Neural cell (in vitro differentiated cells): ENCODE measurements around the gene PROSER2. TPM values are rescaled to one million over a fixed set of nuclear protein-coding genes. Genes with fewer than 3 reads are reported as not detected.

Experiments used
- H2AFZ ChIP-seq: fragments of 200-600, 300-800 bp; sonication (generic), shearing (Covaris generic); 2 replicates; pipeline ENCODE4 v1.6.0; 2014; ENCODE audit warnings: low read depth, mild to moderate bottlenecking, antibody characterized with exemption, low read length, moderate library complexity
- H3F3A ChIP-seq: fragments of 200-600 bp; shearing (Covaris generic); 2 replicates; pipeline ENCODE4 v1.6.1; 2016; ENCODE audit warnings: mild to moderate bottlenecking, moderate library complexity, mixed read lengths, antibody characterized with exemption, low read length; ENCODE audit not compliant: insufficient read depth, poor library complexity, severe bottlenecking
- H3K27ac ChIP-seq: fragments of 200-600, 300-800 bp; sonication (generic), shearing (Covaris generic); 2 replicates; pipeline ENCODE4 v1.5.1; 2014; ENCODE audit warnings: mild to moderate bottlenecking, low read length, moderate library complexity
- H3K27me3 ChIP-seq: fragments of 300-800, 200-600 bp; sonication (generic), shearing (Covaris generic); 2 replicates; pipeline ENCODE4 v1.6.0; 2014; ENCODE audit warnings: mild to moderate bottlenecking, low read depth, low read length, moderate library complexity; ENCODE audit not compliant: insufficient read depth
- H3K36me3 ChIP-seq: fragments of 300-800, 200-600 bp; sonication (generic), shearing (Covaris generic); 2 replicates; pipeline ENCODE4 v1.5.1; 2014; ENCODE audit warnings: mild to moderate bottlenecking, antibody characterized with exemption, low read length, moderate library complexity; ENCODE audit not compliant: insufficient read depth
- H3K4me2 ChIP-seq: fragments of 300-800, 200-600 bp; sonication (generic), shearing (Covaris generic); 2 replicates; pipeline ENCODE4 v1.6.0; 2014; ENCODE audit warnings: mild to moderate bottlenecking, low read length
- H3K4me3 ChIP-seq: fragments of 300-800, 200-600 bp; sonication (generic), shearing (Covaris generic); 2 replicates; pipeline ENCODE4 v1.5.1; 2014; ENCODE audit warnings: mild to moderate bottlenecking, low read length, moderate library complexity
- H3K79me2 ChIP-seq: fragments of 200-600 bp; shearing (Covaris generic); replicated peaks from 2 replicates; pipeline ENCODE4 v1.6.0; 2014; ENCODE audit warnings: mild to moderate bottlenecking, low read length, moderate library complexity; ENCODE audit not compliant: insufficient read depth
- H3K9ac ChIP-seq: fragments of 300-800, 200-600 bp; sonication (generic), shearing (Covaris generic); 2 replicates; pipeline ENCODE4 v1.6.1; 2016; ENCODE audit warnings: mild to moderate bottlenecking, low read length, mixed read lengths
- H3K9me2 ChIP-seq: fragments of 200-600 bp; shearing (Covaris generic); 2 replicates; pipeline ENCODE4 v1.6.1; 2016; ENCODE audit warnings: mild to moderate bottlenecking, low read length, mixed read lengths; ENCODE audit not compliant: insufficient read depth
- H3K9me3 ChIP-seq: fragments of 200-600, 300-800 bp; sonication (generic), shearing (Covaris generic); 2 replicates; pipeline ENCODE4 v1.6.1; 2016; ENCODE audit warnings: mild to moderate bottlenecking, mixed run types, low read length, moderate library complexity, mixed read lengths
- H4K20me1 ChIP-seq: fragments of 200-600 bp; shearing (Covaris generic); 2 replicates; pipeline ENCODE4 v1.6.1; 2016; ENCODE audit warnings: mild to moderate bottlenecking, mixed run types; ENCODE audit not compliant: insufficient read depth
- CTCF ChIP-seq: fragments of 450-650 bp; IDR thresholded peaks from 2 replicates; pipeline ENCODE4 v1.5.1; 2014; ENCODE audit warnings: antibody characterized with exemption, mild to moderate bottlenecking, moderate library complexity; ENCODE audit not compliant: poor library complexity, severe bottlenecking
- EP300 ChIP-seq: fragments of 450-650 bp; conservative IDR thresholded peaks from 2 replicates; pipeline ENCODE4 v1.6.1; 2014; ENCODE audit warnings: antibody characterized with exemption, mild to moderate bottlenecking, moderate library complexity; ENCODE audit not compliant: poor library complexity, severe bottlenecking
- EZH2 ChIP-seq: fragments of 200-600, 300-800 bp; shearing (Covaris generic), sonication (generic); IDR thresholded peaks from 2 replicates; pipeline ENCODE4 v1.6.1; 2014; ENCODE audit warnings: antibody characterized with exemption, low read length, borderline replicate concordance, mild to moderate bottlenecking; ENCODE audit not compliant: insufficient read depth, poor library complexity, severe bottlenecking
- MXI1 ChIP-seq: fragments of 450-650 bp; conservative IDR thresholded peaks from 2 replicates; pipeline ENCODE4 v1.6.1; 2014; ENCODE audit warnings: antibody characterized with exemption, mild to moderate bottlenecking; ENCODE audit not compliant: poor library complexity, severe bottlenecking
- POLR2AphosphoS5 ChIP-seq: IDR thresholded peaks from 2 replicates; pipeline ENCODE4 v1.6.1; 2012
- RAD21 ChIP-seq: fragments of 450-650 bp; conservative IDR thresholded peaks from 2 replicates; pipeline ENCODE4 v1.6.1; 2014; ENCODE audit warnings: antibody characterized with exemption, mild to moderate bottlenecking, moderate library complexity
- REST ChIP-seq: IDR thresholded peaks from 2 replicates; pipeline ENCODE4 v1.6.1; 2012; ENCODE audit warnings: borderline replicate concordance
- SMC3 ChIP-seq: fragments of 450-650 bp; conservative IDR thresholded peaks from 2 replicates; pipeline ENCODE4 v1.6.1; 2014; ENCODE audit warnings: antibody characterized with exemption, mild to moderate bottlenecking, moderate library complexity; ENCODE audit not compliant: poor library complexity
- TAF1 ChIP-seq: IDR thresholded peaks from 2 replicates; pipeline ENCODE4 v1.6.1; 2012; ENCODE audit warnings: low read depth
- polyA plus RNA-seq: library from polyadenylated mRNA; depleted of rRNA; stranded (reverse); fragments of >200 nt; gene quantifications from 2 replicates; pipeline ENCODE4 v1.2.3, GENCODE V29; 2014

PROSER2 gene
- polyA plus RNA-seq, 1 donor from 2014 or later: 1.1 TPM

GRCh38 chr10:11813177-11813576 is 10.0 kb upstream of the PROSER2 start:
- TF ChIP-seq POLR2AphosphoS5 (no peak), RAD21 (no peak), EZH2 (no peak), EP300 (no peak), MXI1 (no peak), TAF1 (no peak), REST (no peak)
- no peaks in the 10 kb centered on the region for H3K9me2 ChIP-seq
- H2AFZ ChIP-seq: no peak overlapping the region
- no peak overlapping the region for H3K9ac ChIP-seq
- no peak overlapping the region for H3K27ac ChIP-seq
- H4K20me1 ChIP-seq: no peaks in the 10 kb centered on the region
- no peaks in the 10 kb centered on the region for H3F3A ChIP-seq
- H3K4me2 ChIP-seq: no peak overlapping the region
- H3K4me3 ChIP-seq: no peak overlapping the region
- H3K79me2 ChIP-seq: no peaks in the 10 kb centered on the region
- no peaks in the 10 kb centered on the region for H3K27me3 ChIP-seq
- H3K9me3 ChIP-seq: no peaks in the 10 kb centered on the region
- no peaks in the 10 kb centered on the region for H3K36me3 ChIP-seq

- H3F3A ChIP-seq: no peaks in the 10 kb centered on the region
- no peaks in the 10 kb centered on the region for H3K79me2 ChIP-seq
- no peak overlapping the region for H3K9ac ChIP-seq
- no peak overlapping the region for H3K4me3 ChIP-seq
- H3K9me3 ChIP-seq: no peaks in the 10 kb centered on the region
- no peak overlapping the region for H2AFZ ChIP-seq
- no peaks in the 10 kb centered on the region for H3K36me3 ChIP-seq
- H3K9me2 ChIP-seq: no peaks in the 10 kb centered on the region
- no peak overlapping the region for H3K27ac ChIP-seq
- H3K4me2 ChIP-seq: no peak overlapping the region
- H3K27me3 ChIP-seq: no peaks in the 10 kb centered on the region
- TF ChIP-seq MXI1 (no peak), SMC3 (no peak), TAF1 (no peak), RAD21 (no peak), EP300 (no peak), CTCF (no peak), POLR2AphosphoS5 (no peak), REST (no peak), EZH2 (no peak)
- no peaks in the 10 kb centered on the region for H4K20me1 ChIP-seq
Observed at GRCh38 chr10:11813855-11814567, 9.1 kb upstream of the PROSER2 start.
